KMS-11 (cell line): ENCODE measurements around the gene ITPR3.

Experiments used
- H2AFZ ChIP-seq: fragments of 200-600 bp; sonication (generic); 2 replicates; pipeline ENCODE4 v1.6.1; 2016; ENCODE audit warnings: antibody characterized with exemption, mixed run types, low read depth
- H3K27ac ChIP-seq: fragments of 200-600 bp; sonication (generic); 2 replicates; pipeline ENCODE4 v1.6.1; 2016; ENCODE audit warnings: mild to moderate bottlenecking, mixed run types
- H3K27me3 ChIP-seq: fragments of 200-600 bp; sonication (generic); 2 replicates; pipeline ENCODE4 v1.6.1; 2017; ENCODE audit warnings: mild to moderate bottlenecking, low read depth, mixed run types, moderate library complexity; ENCODE audit not compliant: insufficient read depth
- H3K36me3 ChIP-seq: fragments of 200-600 bp; sonication (generic); 2 replicates; pipeline ENCODE4 v1.6.1; 2017; ENCODE audit warnings: mild to moderate bottlenecking, mixed run types; ENCODE audit not compliant: insufficient read depth
- H3K4me1 ChIP-seq: fragments of 200-600 bp; sonication (generic); 2 replicates; pipeline ENCODE4 v1.6.1; 2016; ENCODE audit warnings: mild to moderate bottlenecking, low read depth, mixed run types; ENCODE audit not compliant: poor library complexity, severe bottlenecking
- H3K4me2 ChIP-seq: fragments of 200-600 bp; sonication (generic); 2 replicates; pipeline ENCODE4 v1.7.0; 2016; ENCODE audit warnings: mild to moderate bottlenecking, mixed run types
- H3K4me3 ChIP-seq: fragments of 200-600 bp; sonication (generic); IDR thresholded peaks from 2 replicates; pipeline ENCODE4 v1.6.1; 2017; ENCODE audit warnings: low read depth, low read length, mixed read lengths; ENCODE audit not compliant: insufficient read depth
- H3K79me2 ChIP-seq: fragments of 200-600 bp; sonication (generic); 2 replicates; pipeline ENCODE4 v1.6.1; 2016; ENCODE audit warnings: low read depth, mixed run types; ENCODE audit not compliant: insufficient read depth
- H3K9ac ChIP-seq: fragments of 200-600 bp; sonication (generic); 2 replicates; pipeline ENCODE4 v1.6.1; 2016; ENCODE audit warnings: mild to moderate bottlenecking, mixed run types
- H4K20me1 ChIP-seq: fragments of 200-600 bp; sonication (generic); 2 replicates; pipeline ENCODE4 v1.6.1; 2016; ENCODE audit warnings: mild to moderate bottlenecking, mixed run types; ENCODE audit not compliant: insufficient read depth
- CTCF ChIP-seq: fragments of 200-600 bp; sonication (generic); conservative IDR thresholded peaks from 2 replicates; pipeline ENCODE4 v1.6.1; 2017; ENCODE audit warnings: low read depth, mild to moderate bottlenecking, antibody characterized with exemption, low read length, moderate library complexity, mixed read lengths

ITPR3 gene

DNA sequence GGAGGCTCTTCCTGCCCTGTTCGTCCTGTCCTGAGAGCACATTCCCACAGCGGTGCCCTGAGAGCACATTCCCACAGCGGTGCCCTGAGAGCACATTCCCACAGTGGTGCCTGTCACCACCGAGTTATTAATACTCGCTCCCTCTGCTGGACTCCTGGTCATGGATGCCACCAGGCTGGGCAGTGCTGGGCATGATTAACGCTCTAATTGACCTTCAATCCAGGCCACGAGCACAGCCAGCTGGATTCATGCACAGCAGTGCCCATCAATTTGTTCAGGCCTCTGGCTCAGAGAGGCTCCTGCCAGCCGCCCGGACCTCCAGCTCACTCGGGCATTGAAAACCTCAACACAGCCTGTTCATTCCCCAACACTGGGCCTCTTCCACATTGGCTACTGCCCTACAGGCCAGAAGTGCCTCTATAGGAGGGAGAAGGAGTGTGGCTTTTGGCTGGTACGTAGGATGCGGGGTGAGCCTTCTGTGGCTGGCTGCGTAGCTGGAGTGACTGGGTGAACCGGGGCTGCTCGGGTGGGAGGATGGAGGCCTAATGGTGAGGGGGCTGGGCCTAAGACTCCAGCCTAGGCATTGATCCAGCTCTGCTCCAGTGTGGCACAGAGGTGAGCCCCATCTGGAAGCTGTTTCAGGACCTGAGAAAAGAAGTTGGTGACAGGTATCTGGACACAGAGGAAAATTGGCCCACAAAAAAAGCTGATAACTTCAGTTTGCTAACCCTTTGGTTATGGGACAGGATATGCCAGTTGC lies 116.3 kb downstream of the ITPR3 start:
- no peaks in the 10 kb centered on the region for H3K36me3 ChIP-seq
- no peak overlapping the region for H3K9ac ChIP-seq
- H3K27ac ChIP-seq: no peak overlapping the region
- no peaks in the 10 kb centered on the region for H3K79me2 ChIP-seq
- no peak overlapping the region for H3K4me2 ChIP-seq
- no peak overlapping the region for H2AFZ ChIP-seq
- no peak overlapping the region for H3K4me3 ChIP-seq
- H3K4me1 ChIP-seq: no peaks in the 10 kb centered on the region
- no peak for TF ChIP-seq CTCF
- no peaks in the 10 kb centered on the region for H4K20me1 ChIP-seq
- peaks cover 7% of the 10 kb centered on the region; the same call in 1 of the 2 replicates for H3K27me3 ChIP-seq

DNA sequence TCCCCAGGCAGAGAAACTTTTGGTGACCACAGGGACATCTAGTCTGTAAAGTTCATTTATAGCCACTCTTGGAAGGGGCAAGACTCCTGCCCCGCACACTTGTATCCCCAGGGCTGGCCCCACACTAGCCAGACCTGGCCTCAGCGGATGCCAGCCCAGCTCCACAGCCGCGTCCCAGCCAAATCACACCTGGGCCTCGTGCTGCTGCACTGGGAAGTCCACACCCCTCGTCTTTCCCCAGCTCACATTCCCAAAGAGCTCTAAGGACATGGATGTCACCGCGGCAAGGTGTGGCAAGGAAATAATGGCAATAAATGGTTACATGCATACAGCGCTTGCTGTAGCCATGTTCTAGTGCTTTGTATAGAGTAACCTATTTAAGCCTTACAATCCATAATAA lies 117.0 kb downstream of the ITPR3 start:
- H3K4me2 ChIP-seq: no peak overlapping the region
- no peaks in the 10 kb centered on the region for H3K4me1 ChIP-seq
- H3K9ac ChIP-seq: no peak overlapping the region
- no peaks in the 10 kb centered on the region for H4K20me1 ChIP-seq
- no peak overlapping the region for H3K27ac ChIP-seq
- no peak for TF ChIP-seq CTCF
- no peak overlapping the region for H2AFZ ChIP-seq
- no peaks in the 10 kb centered on the region for H3K79me2 ChIP-seq
- peaks cover 14% of the 10 kb centered on the region; the same call in 1 of the 2 replicates for H3K27me3 ChIP-seq
- no peaks in the 10 kb centered on the region for H3K36me3 ChIP-seq
- no peak overlapping the region for H3K4me3 ChIP-seq

- TF ChIP-seq CTCF: no peak
- Histone ChIP-seq H3K9ac (no peak overlapping the region), H3K4me1 (no peaks in the 10 kb centered on the region)
Observed at GRCh38 chr6:33738879-33739278, 117.8 kb downstream of the ITPR3 start.

DNA sequence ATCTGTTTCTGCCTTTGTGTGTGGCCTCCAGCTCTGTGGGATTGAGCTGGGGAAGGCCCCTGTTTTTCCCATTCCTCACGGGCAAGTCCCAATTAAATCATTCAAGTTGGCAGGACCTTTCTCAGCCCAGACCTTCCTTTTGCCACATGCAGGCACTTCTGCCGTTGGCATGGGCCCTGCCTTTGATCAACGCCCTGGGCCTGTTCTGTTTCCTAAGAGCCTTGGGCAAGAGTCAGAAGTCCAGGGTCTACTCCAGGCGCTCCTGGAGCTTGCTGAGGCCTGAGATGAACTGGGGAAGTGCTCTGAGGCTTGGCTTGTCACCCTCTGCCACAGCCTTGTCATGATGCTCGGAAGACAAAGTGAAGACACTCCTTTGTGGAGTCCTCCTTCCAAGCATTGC lies 118.4 kb downstream of the ITPR3 start:
- no peak for TF ChIP-seq CTCF
- Histone ChIP-seq H3K4me1 (peaks cover 6% of the 10 kb centered on the region), H3K36me3 (no peaks in the 10 kb centered on the region), H3K4me2 (no peak overlapping the region), H4K20me1 (no peaks in the 10 kb centered on the region), H3K79me2 (no peaks in the 10 kb centered on the region), H3K27ac (no peak overlapping the region), H3K27me3 (peaks cover 20% of the 10 kb centered on the region), H3K9ac (no peak overlapping the region), H3K4me3 (no peak overlapping the region), H2AFZ (no peak overlapping the region)

More at GRCh38 chr6:33738879-33739278, 117.8 kb downstream of the ITPR3 start:
- Histone ChIP-seq H3K79me2 (no peaks in the 10 kb centered on the region), H3K4me2 (no peak overlapping the region), H3K27ac (no peak overlapping the region), H3K36me3 (no peaks in the 10 kb centered on the region), H3K4me3 (no peak overlapping the region), H4K20me1 (no peaks in the 10 kb centered on the region), H2AFZ (no peak overlapping the region), H3K27me3 (peaks cover 20% of the 10 kb centered on the region)
